Small intestine (tissue), 16 donors: ENCODE measurements around the gene OR10S1. TPM values are rescaled to one million over a fixed set of nuclear protein-coding genes. Genes with fewer than 3 reads are reported as not detected.
"Not testable (repeated sequence)": the region's sequence is repeated elsewhere in the genome, so short reads cannot be mapped to it uniquely, and the experiment has no call there.

Source experiments
- DNase-seq, 2 donors: peaks; one replicate each; pipeline versions ENCODE4 v3.0.0 to v3.0.0-alpha.2; 2013
- FAIRE-seq: peaks from 2 replicates; lab custom pipeline; 2012; peaks lifted over from hg19 to GRCh38; lab: Jason Lieb, UNC
- H3K27ac ChIP-seq, 3 donors: one replicate each; pipeline ENCODE4 v1.5.1; 2013; ENCODE audit warnings: low read length in 2 of 3, mild to moderate bottlenecking in 2 of 3, control low read depth in 1 of 3, inconsistent platforms in 1 of 3, low read depth in 1 of 3, moderate library complexity in 1 of 3
- H3K27me3 ChIP-seq, 3 donors: one replicate each; pipeline ENCODE4 v1.6.1; 2013; ENCODE audit warnings: low read length in 3 of 3, inconsistent platforms in 1 of 3; ENCODE audit not compliant: control insufficient read depth in 3 of 3, insufficient read depth in 3 of 3
- H3K36me3 ChIP-seq, 3 donors: one replicate each; pipeline ENCODE4 v1.6.1; 2013; ENCODE audit warnings: low read length in 3 of 3, inconsistent platforms in 1 of 3, low read depth in 1 of 3, mild to moderate bottlenecking in 1 of 3, moderate library complexity in 1 of 3; ENCODE audit not compliant: control insufficient read depth in 3 of 3, insufficient read depth in 2 of 3
- H3K4me1 ChIP-seq, 3 donors: one replicate each; pipeline ENCODE4 v1.6.1; 2013; ENCODE audit warnings: low read length in 2 of 3, inconsistent platforms in 1 of 3, low read depth in 1 of 3, mild to moderate bottlenecking in 1 of 3, moderate library complexity in 1 of 3; ENCODE audit not compliant: control insufficient read depth in 3 of 3, insufficient read depth in 2 of 3
- H3K4me3 ChIP-seq, 3 donors: one replicate each; pipeline ENCODE4 v1.5.1; 2013; ENCODE audit warnings: low read length in 3 of 3, control low read depth in 1 of 3, inconsistent platforms in 1 of 3, low read depth in 1 of 3, mild to moderate bottlenecking in 1 of 3, moderate library complexity in 1 of 3
- H3K9me3 ChIP-seq, 2 donors: one replicate each; pipeline ENCODE4 v1.6.1; 2013; ENCODE audit warnings: low read depth in 1 of 2, low read length in 1 of 2; ENCODE audit not compliant: control insufficient read depth in 2 of 2, insufficient read depth in 1 of 2
- WGBS, 3 donors: extraction: QIAGEN DNeasy Blood & Tissue Kit; methylation state at CpG; one replicate each; pipeline ENCODE4 v1.1.7; 2013; 5-methylcytosine and 5-hydroxymethylcytosine counted together
- long read RNA-seq, 10 donors: transcript quantifications; one replicate each; lab custom pipeline, GENCODE V29; 2026
- polyA plus RNA-seq, 4 donors: library from polyadenylated mRNA; stranded (reverse) in 3 of 4; unstranded in 1 of 4; fragments of 200-250 nt in 3 of 4; fragments of 120-200 nt in 1 of 4; gene quantifications; one replicate each; pipeline versions ENCODE4 v1.2.1 to v1.2.3, GENCODE V29; 2013
- donor health status: healthy with polysubstance abuse.
- donor health status: control.
- donor health status: control.
- donor health status: Bipolar disorder and iron deficiency.
- donor health status: healthy.

The OR10S1 gene, protein sequence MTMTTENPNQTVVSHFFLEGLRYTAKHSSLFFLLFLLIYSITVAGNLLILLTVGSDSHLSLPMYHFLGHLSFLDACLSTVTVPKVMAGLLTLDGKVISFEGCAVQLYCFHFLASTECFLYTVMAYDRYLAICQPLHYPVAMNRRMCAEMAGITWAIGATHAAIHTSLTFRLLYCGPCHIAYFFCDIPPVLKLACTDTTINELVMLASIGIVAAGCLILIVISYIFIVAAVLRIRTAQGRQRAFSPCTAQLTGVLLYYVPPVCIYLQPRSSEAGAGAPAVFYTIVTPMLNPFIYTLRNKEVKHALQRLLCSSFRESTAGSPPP
- polyA plus RNA-seq, result not detected
- long read RNA-seq, donor 1, result 0 reads
- long read RNA-seq, donor 2, result 0 reads
- long read RNA-seq, donor 3, result 0 reads
- long read RNA-seq, donor 4, result 0 reads
- long read RNA-seq, donor 5, result 0 reads
- long read RNA-seq, donor 6, result 0 reads
- long read RNA-seq, donor 7, result 0 reads
- long read RNA-seq, donor 8, result 0 reads
- long read RNA-seq, donor 9, result 0 reads
- long read RNA-seq, donor 10, result 0 reads

DNA sequence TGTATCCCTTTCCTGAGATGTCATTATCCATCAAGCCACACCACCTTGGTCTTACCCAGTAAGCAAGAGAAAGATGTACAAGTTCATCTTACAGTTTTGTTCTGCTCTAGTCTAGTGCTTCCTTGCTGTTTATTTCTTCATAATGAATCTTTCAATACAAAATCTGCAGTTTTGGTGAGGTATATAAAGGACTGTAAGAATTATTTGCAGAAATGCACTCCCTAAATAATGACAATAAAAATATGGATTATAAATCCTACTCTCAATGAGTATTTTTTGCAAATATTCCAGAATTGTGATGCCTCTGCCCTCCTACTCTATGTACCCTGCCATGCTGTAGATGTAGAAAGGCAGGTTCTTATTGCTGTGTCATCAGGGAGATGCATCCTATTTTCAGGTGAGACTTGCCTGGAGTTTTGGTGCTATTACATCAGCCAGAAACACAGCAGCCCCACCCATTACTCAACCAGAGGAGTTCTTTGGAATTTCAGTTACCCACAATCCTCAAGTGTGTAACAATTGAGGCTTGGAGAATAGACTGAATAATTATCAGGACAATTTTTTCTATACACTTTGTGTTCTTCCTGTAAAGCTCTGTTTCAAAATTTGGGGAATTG lies at the start of gene OR10S1:
Gene OR10S1, minus strand, starts transcription at position 51 of the 617 bp plus-strand sequence. CDS start 117 bp downstream, outside the sequence.
- H3K27me3 ChIP-seq, result no peaks in the 10 kb centered on the region
- DNase-seq (no peak), FAIRE-seq (no peak)
- H3K36me3 ChIP-seq, result no peaks in the 10 kb centered on the region
- no peaks in the 10 kb centered on the region for H3K4me1 ChIP-seq
- H3K4me3 ChIP-seq, result no peak within 1 kb of the TSS
- H3K27ac ChIP-seq, result no peak within 1 kb of the TSS
- peaks cover 0 to 4% of the 10 kb centered on the region in 2 donors for H3K9me3 ChIP-seq

DNA sequence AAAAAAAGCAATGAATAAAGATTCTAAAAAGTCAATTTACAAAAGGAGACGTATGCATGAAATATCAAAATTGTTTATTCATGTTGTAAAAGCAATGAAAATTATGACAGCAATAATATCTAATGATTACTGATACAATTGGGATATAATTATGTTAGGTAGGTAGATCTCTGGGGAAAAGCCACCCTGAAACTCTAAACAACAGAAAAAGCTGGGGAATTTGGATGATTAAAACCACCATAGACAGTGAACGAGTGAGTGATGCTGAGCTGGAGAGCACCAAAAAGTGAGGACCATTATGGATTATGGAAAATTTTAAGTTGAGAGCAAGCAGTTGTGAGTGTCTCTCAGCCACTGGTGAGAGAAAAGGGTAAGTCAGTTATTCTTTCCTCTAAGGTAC lies 48.9 kb upstream of the OR10S1 start, which contains the start of gene OR10G8:
Gene OR10G8, plus strand, starts transcription at position 301 of the 400 bp plus-strand sequence. CDS start 2,825 bp downstream, outside the sequence.
- FAIRE-seq (no peak), DNase-seq (no peak)
- no peaks in the 10 kb centered on the region for H3K4me1 ChIP-seq
- WGBS, 3 donors, result 57 to 69% (median 65%) methylated on average over 2 of the region's 2 CpGs
- no peak within 1 kb of the TSS for H3K4me3 ChIP-seq
- H3K36me3 ChIP-seq, result no peaks in the 10 kb centered on the region
- no peak within 1 kb of the TSS for H3K27ac ChIP-seq
- no peaks in the 10 kb centered on the region for H3K27me3 ChIP-seq
- H3K9me3 ChIP-seq, result no peaks in the 10 kb centered on the region

DNA sequence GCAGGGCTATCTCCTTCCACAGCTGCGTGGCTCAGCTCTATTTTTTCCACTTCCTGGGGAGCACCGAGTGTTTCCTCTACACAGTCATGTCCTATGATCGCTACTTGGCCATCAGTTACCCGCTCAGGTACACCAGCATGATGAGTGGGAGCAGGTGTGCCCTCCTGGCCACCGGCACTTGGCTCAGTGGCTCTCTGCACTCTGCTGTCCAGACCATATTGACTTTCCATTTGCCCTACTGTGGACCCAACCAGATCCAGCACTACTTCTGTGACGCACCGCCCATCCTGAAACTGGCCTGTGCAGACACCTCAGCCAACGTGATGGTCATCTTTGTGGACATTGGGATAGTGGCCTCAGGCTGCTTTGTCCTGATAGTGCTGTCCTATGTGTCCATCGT lies 38.3 kb upstream of the OR10S1 start:
- not testable (repeated sequence) for H3K4me3 ChIP-seq, H3K27ac ChIP-seq, H3K4me1 ChIP-seq, FAIRE-seq, H3K36me3 ChIP-seq, DNase-seq, H3K9me3 ChIP-seq, H3K27me3 ChIP-seq
- WGBS, 3 donors, result 79 to 89% (median 86%) methylated on average over 5 to 7 of the region's 9 CpGs

DNA sequence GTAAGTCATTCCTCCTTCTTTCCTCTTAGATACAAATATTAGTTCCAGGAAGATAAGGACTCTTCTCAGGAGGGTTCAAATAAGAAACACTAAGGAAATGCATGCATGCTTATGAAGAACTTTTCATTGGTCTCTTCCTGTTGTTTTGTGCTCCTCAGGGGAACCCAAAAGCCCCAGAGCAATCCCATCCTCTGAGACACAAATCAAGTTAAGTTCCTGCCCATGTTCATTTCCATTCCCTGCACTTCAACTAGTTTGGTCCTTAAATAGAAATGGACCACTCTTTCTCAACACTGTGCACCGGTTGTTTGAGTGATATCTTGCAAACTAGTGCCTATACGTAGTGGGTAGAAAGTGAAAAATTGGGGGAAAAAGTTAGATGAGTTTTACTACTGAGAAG lies 35.1 kb upstream of the OR10S1 start, which contains the start of gene OR10G4:
Gene OR10G4, plus strand, starts transcription at position 301 of the 400 bp plus-strand sequence. CDS start 2,578 bp downstream, outside the sequence.
- Histone ChIP-seq H3K27ac (no peak within 1 kb of the TSS), H3K4me3 (no peak within 1 kb of the TSS), H3K4me1 (no peaks in the 10 kb centered on the region), H3K36me3 (no peaks in the 10 kb centered on the region), H3K9me3 (no peaks in the 10 kb centered on the region), H3K27me3 (no peaks in the 10 kb centered on the region)
- DNase-seq (no peak), FAIRE-seq (no peak)
- 76 to 80% (median 79%) methylated on average over 2 of the region's 2 CpGs for WGBS, 3 donors

DNA sequence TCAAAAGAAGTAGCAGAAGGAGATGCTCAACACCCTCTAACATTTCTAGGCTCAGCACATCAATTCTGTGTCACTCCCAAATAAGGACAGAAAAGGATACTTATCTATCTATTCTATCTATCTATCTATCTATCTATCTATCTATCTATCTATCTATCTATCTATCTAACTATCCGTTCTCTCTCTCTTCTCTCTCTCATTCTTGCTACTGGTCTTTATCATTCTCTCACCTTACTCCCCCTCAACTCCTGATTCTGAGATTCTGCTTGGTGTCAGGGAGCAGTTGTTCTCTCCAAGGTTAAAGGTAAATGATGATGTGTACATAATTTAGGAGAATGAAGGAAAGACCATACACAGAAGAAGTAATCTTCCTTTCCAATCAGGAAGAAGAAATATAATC lies 17.5 kb upstream of the OR10S1 start, which contains the start of gene OR10G6:
Gene OR10G6, minus strand, starts transcription at position 43 of the 400 bp plus-strand sequence. Its CDS starts 0 bp downstream, at position 43.
- Histone ChIP-seq H3K4me3 (no peak within 1 kb of the TSS), H3K27ac (no peak within 1 kb of the TSS), H3K27me3 (no peaks in the 10 kb centered on the region), H3K9me3 (no peaks in the 10 kb centered on the region), H3K36me3 (no peaks in the 10 kb centered on the region), H3K4me1 (no peaks in the 10 kb centered on the region)
- FAIRE-seq (no peak), DNase-seq (no peak)
- 52 to 80% (median 69%) methylated on average over 1 of the region's 1 CpG for WGBS, 3 donors

DNA sequence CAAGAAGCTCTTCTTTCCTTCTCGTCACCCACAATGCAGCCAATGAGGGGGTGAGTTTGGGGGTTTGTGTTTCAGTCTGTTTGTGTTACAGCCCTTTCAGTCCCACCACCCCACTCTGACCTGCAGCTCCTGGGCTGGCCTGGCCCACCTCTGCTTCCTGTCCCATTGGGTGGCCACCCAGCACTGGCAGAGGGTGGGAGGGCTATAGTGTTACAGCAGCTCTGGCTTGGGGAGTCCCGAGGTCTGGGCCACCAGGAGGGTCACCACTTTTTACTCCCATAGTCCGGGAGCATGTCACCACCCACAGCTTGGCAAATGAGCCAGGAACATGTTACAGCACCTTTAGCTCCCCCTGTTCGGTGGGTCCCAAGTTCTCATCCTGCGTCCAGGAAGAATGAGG lies 1.7 kb upstream of the OR10S1 start:
- FAIRE-seq (no peak), DNase-seq (no peak)
- Histone ChIP-seq H3K27me3 (no peaks in the 10 kb centered on the region), H3K9me3 (peaks cover 0 to 6% of the 10 kb centered on the region in 2 donors), H3K4me1 (no peaks in the 10 kb centered on the region), H3K36me3 (no peaks in the 10 kb centered on the region), H3K27ac (no peak overlapping the region), H3K4me3 (no peak overlapping the region)
- WGBS, 3 donors, result 69 to 90% (median 85%) methylated on average over 5 of the region's 5 CpGs

DNA sequence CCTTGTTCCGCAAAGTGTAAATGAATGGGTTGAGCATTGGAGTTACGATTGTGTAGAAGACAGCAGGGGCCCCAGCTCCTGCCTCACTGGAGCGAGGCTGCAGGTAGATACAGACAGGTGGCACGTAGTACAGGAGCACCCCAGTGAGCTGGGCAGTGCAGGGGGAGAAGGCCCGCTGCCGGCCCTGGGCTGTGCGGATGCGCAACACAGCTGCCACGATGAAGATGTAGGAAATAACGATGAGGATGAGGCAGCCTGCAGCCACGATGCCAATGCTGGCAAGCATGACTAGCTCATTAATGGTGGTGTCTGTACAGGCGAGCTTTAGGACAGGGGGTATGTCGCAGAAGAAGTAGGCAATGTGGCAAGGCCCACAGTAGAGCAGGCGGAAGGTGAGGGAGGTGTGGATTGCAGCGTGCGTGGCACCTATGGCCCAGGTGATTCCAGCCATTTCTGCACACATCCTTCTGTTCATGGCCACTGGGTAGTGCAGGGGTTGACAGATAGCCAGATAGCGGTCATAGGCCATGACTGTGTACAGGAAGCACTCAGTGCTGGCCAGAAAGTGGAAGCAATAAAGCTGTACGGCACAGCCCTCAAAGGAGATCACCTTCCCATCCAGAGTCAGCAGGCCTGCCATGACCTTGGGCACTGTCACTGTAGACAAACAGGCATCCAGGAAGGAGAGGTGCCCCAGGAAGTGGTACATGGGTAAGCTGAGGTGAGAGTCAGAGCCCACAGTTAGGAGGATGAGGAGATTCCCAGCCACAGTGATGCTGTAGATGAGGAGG lies 616 bp downstream of the OR10S1 start:
- peaks cover 0 to 4% of the 10 kb centered on the region in 2 donors for H3K9me3 ChIP-seq
- no peaks in the 10 kb centered on the region for H3K4me1 ChIP-seq
- WGBS, 3 donors, result 84 to 88% (median 85%) methylated on average over 18 of the region's 18 CpGs
- no peak overlapping the region for H3K27ac ChIP-seq
- no peak for DNase-seq
- no peaks in the 10 kb centered on the region for H3K36me3 ChIP-seq
- no peaks in the 10 kb centered on the region for H3K27me3 ChIP-seq
- H3K4me3 ChIP-seq, result no peak overlapping the region
- no peak for FAIRE-seq

DNA sequence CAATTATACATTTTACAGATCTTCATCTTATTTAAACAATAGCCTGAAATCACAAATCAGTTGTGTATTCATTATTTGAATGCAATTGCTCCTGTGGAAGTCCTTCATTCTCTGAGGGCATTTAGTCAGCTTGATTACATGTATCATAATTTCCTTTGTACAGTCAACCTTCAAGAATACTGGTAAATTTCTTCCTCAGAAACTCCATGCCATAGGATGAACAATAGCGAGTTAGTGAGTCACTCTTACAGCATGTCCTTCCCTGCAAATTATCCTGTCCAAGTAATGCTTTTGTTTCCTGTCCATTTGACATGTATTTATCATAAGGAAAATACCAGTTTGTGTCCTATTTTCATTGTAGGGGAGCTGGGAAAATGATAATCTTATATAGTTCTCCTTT lies 3.8 kb downstream of the OR10S1 start:
- FAIRE-seq (no peak), DNase-seq (no peak)
- H3K4me1 ChIP-seq, result no peaks in the 10 kb centered on the region
- no peaks in the 10 kb centered on the region for H3K27me3 ChIP-seq
- no peak overlapping the region for H3K27ac ChIP-seq
- 47 to 73% (median 53%) methylated on average over 1 of the region's 1 CpG for WGBS, 3 donors
- H3K4me3 ChIP-seq, result no peak overlapping the region
- peaks cover 0 to 2% of the 10 kb centered on the region in 2 donors for H3K9me3 ChIP-seq
- H3K36me3 ChIP-seq, result no peaks in the 10 kb centered on the region
